ENCODE data around the gene SCN3A. TPM values are rescaled to one million over a fixed set of nuclear protein-coding genes. Genes with fewer than 3 reads are reported as not detected.

Gene SCN3A
- total RNA-seq, 1 experiment from 2014 or later: not detected

- ChIA-PET POLR2A (no interaction called here), CTCF (no interaction called here)
- no peak overlapping the region for H3K4me3 Mint-ChIP-seq (ENCODE audit: unreplicated experiment)
- BruUV-seq (replicated peaks): no TSS peak
- no peaks in the 10 kb centered on the region for H3K36me3 Mint-ChIP-seq (ENCODE audit: insufficient read depth, unreplicated experiment)
- H3K27ac Mint-ChIP-seq (ENCODE audit: low read depth, unreplicated experiment): no peak overlapping the region
- no peak for DNase-seq (ENCODE audit: unreplicated experiment)
- no peak for TF ChIP-seq CTCF (IDR thresholded peaks at IDR 0.05; ENCODE audit: unreplicated experiment)
- no peaks in the 10 kb centered on the region for H3K9me3 Mint-ChIP-seq (ENCODE audit: unreplicated experiment)
- intact Hi-C loops (cut with micrococcal nuclease): no loop called here
- peaks cover 63% of the 10 kb centered on the region for H3K27me3 Mint-ChIP-seq (ENCODE audit: insufficient read depth, unreplicated experiment)
- H3K4me1 Mint-ChIP-seq (ENCODE audit: insufficient read depth, unreplicated experiment): no peaks in the 10 kb centered on the region
Measured at GRCh38 chr2:165054652-165055051, 149.2 kb downstream of the SCN3A start.

- H3K4me3 Mint-ChIP-seq (ENCODE audit: unreplicated experiment): no peak overlapping the region
- H3K27ac Mint-ChIP-seq (ENCODE audit: low read depth, unreplicated experiment): no peak overlapping the region
- no peaks in the 10 kb centered on the region for H3K4me1 Mint-ChIP-seq (ENCODE audit: insufficient read depth, unreplicated experiment)
- peaks cover 60% of the 10 kb centered on the region for H3K27me3 Mint-ChIP-seq (ENCODE audit: insufficient read depth, unreplicated experiment)
- ChIA-PET POLR2A (no interaction called here), CTCF (interaction anchor here (0.7 to 0.9 kb wide), 2 partner anchors 27 to 231 kb away, joined by 3 read pairs; no protein-coding TSS in a partner anchor)
- intact Hi-C loops (cut with micrococcal nuclease): no loop called here
- no peaks in the 10 kb centered on the region for H3K9me3 Mint-ChIP-seq (ENCODE audit: unreplicated experiment)
- no peaks in the 10 kb centered on the region for H3K36me3 Mint-ChIP-seq (ENCODE audit: insufficient read depth, unreplicated experiment)
- no peak for DNase-seq (ENCODE audit: unreplicated experiment)
- no TSS peak for BruUV-seq (replicated peaks)
- no peak for TF ChIP-seq CTCF (IDR thresholded peaks at IDR 0.05; ENCODE audit: unreplicated experiment)
Measured at GRCh38 chr2:165044505-165045303, 159.1 kb downstream of the SCN3A start.

Other genes starting within 250 kb of the SCN3A start
- not detected in 2 replicates for gene SLC38A11, start 248.5 kb downstream of the SCN3A start, total RNA-seq (2022)
- not detected in 2 replicates for gene SCN2A, start 35.4 kb upstream of the SCN3A start, total RNA-seq (2022)

Data from MCF 10A (cell line).